Activated CD8-positive, alpha-beta T cell treated with anti-CD3 and anti-CD28 coated beads for 36 hours (primary cell): ENCODE results near the gene ATP1A1. TPM values are rescaled to one million over a fixed set of nuclear protein-coding genes. Genes with fewer than 3 reads are reported as not detected.
A peak's percentile ranks its signal among the peaks of the same experiment; 100 is the strongest.

Experiments used
- ATAC-seq: fragments of 200-7000 bp; cut with Tn5 transposase; one replicate; pipeline ENCODE4 v1.10.0; 2021; ENCODE audit warnings: mild to moderate bottlenecking, moderate library complexity
- CTCF ChIA-PET: fragments of 350-600 bp; sonication (Branson Sonifier 250); formaldehyde crosslinking; loops from one replicate; lab custom pipeline; 2021; ENCODE audit warnings: antibody characterized with exemption; lab: Charles Lee
- POLR2A ChIA-PET: fragments of 350-600 bp; sonication (Branson Sonifier 250); formaldehyde crosslinking; loops from one replicate; lab custom pipeline; 2021; ENCODE audit warnings: antibody characterized with exemption; lab: Charles Lee
- DNase-seq: peaks from one replicate; pipeline ENCODE4 v3.0.0-alpha.2; 2020
- H3K27ac Mint-ChIP-seq: one replicate; pipeline ENCODE4 v1.8.0; 2021; ENCODE audit warnings: mild to moderate bottlenecking, mixed read lengths
- H3K27me3 Mint-ChIP-seq: one replicate; pipeline ENCODE4 v1.8.0; 2021; ENCODE audit warnings: mixed read lengths
- H3K36me3 Mint-ChIP-seq: one replicate; pipeline ENCODE4 v1.8.0; 2021; ENCODE audit warnings: low read depth, mixed read lengths
- H3K4me1 Mint-ChIP-seq: one replicate; pipeline ENCODE4 v1.8.0; 2021; ENCODE audit warnings: low read depth, mixed read lengths
- H3K4me3 Mint-ChIP-seq: one replicate; pipeline ENCODE4 v1.8.0; 2021; ENCODE audit warnings: mild to moderate bottlenecking, moderate library complexity, mixed read lengths
- H3K9me3 Mint-ChIP-seq: one replicate; pipeline ENCODE4 v1.8.0; 2021; ENCODE audit warnings: mixed read lengths
- CTCF ChIP-seq: fragments of 200-600 bp; IDR thresholded peaks from one replicate; pipeline ENCODE4 v1.8.0; 2022; ENCODE audit warnings: antibody characterized with exemption, mild to moderate bottlenecking
- intact Hi-C: fragments of 100-400 bp; cut with micrococcal nuclease; formaldehyde crosslinking; loops from one replicate; pipeline ENCODE4 v1.10.0; 2022
- total RNA-seq, 2 experiments: library from RNA; stranded (reverse); gene quantifications; one replicate each; pipeline ENCODE4 v1.2.3, GENCODE V29; 2021

The ATP1A1 gene
- total RNA-seq, 2 experiments from 2014 or later = 201 to 202 TPM

- Mint-ChIP-seq H3K27ac (no peak overlapping the region), H3K27me3 (no peaks in the 10 kb centered on the region), H3K9me3 (no peaks in the 10 kb centered on the region), H3K4me3 (no peak overlapping the region), H3K36me3 (no peaks in the 10 kb centered on the region), H3K4me1 (peaks cover 9% of the 10 kb centered on the region)
- DNase-seq (no peak), ATAC-seq (no peak)
- TF ChIP-seq CTCF = no peak
- ChIA-PET POLR2A (interaction anchor here (0.9 kb wide), 1 partner anchor 66 kb away, joined by 3 read pairs; no protein-coding TSS in a partner anchor), CTCF (no interaction called here)
- intact Hi-C loops = no loop called here
These were observed 32.4 kb upstream of the ATP1A1 start for GRCh38 chr1:116340506-116341231.

GRCh38 chr1:116343019-116343418 lies 30.0 kb upstream of the ATP1A1 start:
- no peak overlapping the region for H3K27ac Mint-ChIP-seq
- no peaks in the 10 kb centered on the region for H3K9me3 Mint-ChIP-seq
- TF ChIP-seq CTCF = no peak
- no peaks in the 10 kb centered on the region for H3K36me3 Mint-ChIP-seq
- DNase-seq = no peak
- intact Hi-C loops = no loop called here
- ChIA-PET POLR2A (no interaction called here), CTCF (interaction anchor here (1.2 kb wide), 1 partner anchor 204 kb away, joined by 3 read pairs; no protein-coding TSS in a partner anchor)
- peaks cover 29% of the 10 kb centered on the region for H3K4me1 Mint-ChIP-seq
- H3K27me3 Mint-ChIP-seq = no peaks in the 10 kb centered on the region
- no peak overlapping the region for H3K4me3 Mint-ChIP-seq
- ATAC-seq = no peak

- Mint-ChIP-seq H3K27me3 (no peaks in the 10 kb centered on the region), H3K9me3 (no peaks in the 10 kb centered on the region), H3K36me3 (no peaks in the 10 kb centered on the region), H3K4me1 (peaks cover 31% of the 10 kb centered on the region), H3K27ac (no peak overlapping the region), H3K4me3 (no peak overlapping the region)
- CTCF ChIA-PET = interaction anchor here (1.3 to 1.5 kb wide), 4 partner anchors 9 to 140 kb away, joined by 3 to 4 read pairs (median 3); no protein-coding TSS in a partner anchor
- intact Hi-C loops = no loop called here
- DNase-seq (no peak), ATAC-seq (no peak)
- no peak for TF ChIP-seq CTCF
- POLR2A ChIA-PET = interaction anchor here (0.9 kb wide), 1 partner anchor 22 kb away, joined by 3 read pairs; no protein-coding TSS in a partner anchor
These were observed 28.0 kb upstream of the ATP1A1 start for GRCh38 chr1:116345011-116345410.

- TF ChIP-seq CTCF = no peak
- intact Hi-C loops = no loop called here
- peak; percentile 74 for ATAC-seq
- POLR2A ChIA-PET = interaction anchor here (0.9 kb wide), 1 partner anchor 21 kb away, joined by 3 read pairs; no protein-coding TSS in a partner anchor
- H3K4me3 Mint-ChIP-seq = no peak overlapping the region
- H3K27ac Mint-ChIP-seq = peak overlapping the region; percentile 20
- DNase-seq = peak; percentile 54
- no peaks in the 10 kb centered on the region for H3K27me3 Mint-ChIP-seq
- peaks cover 31% of the 10 kb centered on the region for H3K4me1 Mint-ChIP-seq
- no peaks in the 10 kb centered on the region for H3K9me3 Mint-ChIP-seq
- no peaks in the 10 kb centered on the region for H3K36me3 Mint-ChIP-seq
- CTCF ChIA-PET = interaction anchor here (1.3 to 1.5 kb wide), 2 partner anchors 20 to 24 kb away, joined by 3 read pairs; no protein-coding TSS in a partner anchor
These were observed 27.2 kb upstream of the ATP1A1 start for GRCh38 chr1:116345843-116346242.
